ENCODE measurements around the gene CAPG. TPM values are rescaled to one million over a fixed set of nuclear protein-coding genes. Genes with fewer than 3 reads are reported as not detected.

Gene CAPG
- total RNA-seq, 1 donor from 2014 or later: 701 TPM

- Histone ChIP-seq H3K36me3 (ENCODE audit: control insufficient read depth, insufficient read depth, low read length) (peaks cover 33% of the 10 kb centered on the region), H3K4me3 (ENCODE audit: low read depth, low read length) (no peak overlapping the region), H3K27me3 (ENCODE audit: control insufficient read depth, insufficient read depth, low read length) (no peaks in the 10 kb centered on the region)
- FAIRE-seq (no peak), DNase-seq (ENCODE audit: low read depth) (no peak)
- no peak for TF ChIP-seq CTCF (IDR thresholded peaks at IDR 0.05; ENCODE audit: insufficient read depth, low read length, severe bottlenecking)
These were observed 62.6 kb downstream of the CAPG start for GRCh38 chr2:85347599-85347998.

Other genes with a start within 250 kb of the CAPG start
- gene TGOLN2, start 82.4 kb downstream of the CAPG start, total RNA-seq: 34.5 and 41.3 TPM in 2 replicates
- 79.2 and 95.4 TPM in 2 replicates for gene RETSAT, start 55.8 kb downstream of the CAPG start, total RNA-seq
- 13.2 and 15.1 TPM in 2 replicates for gene ELMOD3, start 55.6 kb downstream of the CAPG start, total RNA-seq
- 0.13 TPM in 1 of 2 replicates, not detected in the other for gene SH2D6, start 8.3 kb upstream of the CAPG start, total RNA-seq
- 81.9 and 103 TPM in 2 replicates for gene MAT2A, start 128.8 kb upstream of the CAPG start, total RNA-seq
- gene GGCX, start 151.1 kb upstream of the CAPG start, total RNA-seq: 27.9 and 33.0 TPM in 2 replicates
- gene VAMP8, start 167.2 kb upstream of the CAPG start, total RNA-seq: 41.3 and 67.6 TPM in 2 replicates
- gene VAMP5, start 174.1 kb upstream of the CAPG start, total RNA-seq: 4.5 and 5.5 TPM in 2 replicates
- gene RNF181, start 185.4 kb upstream of the CAPG start, total RNA-seq: 240 and 318 TPM in 2 replicates
- 8.3 and 9.2 TPM in 2 replicates for gene TMEM150A, start 192.3 kb upstream of the CAPG start, total RNA-seq
- gene C2orf68, start 201.7 kb upstream of the CAPG start, total RNA-seq: 9.5 and 18.8 TPM in 2 replicates
- gene USP39, start 205.8 kb upstream of the CAPG start, total RNA-seq: 26.8 and 32.4 TPM in 2 replicates

Data from bronchial epithelial cell (primary cell).